Measurements from ENCODE around the gene COL4A5. TPM values are rescaled to one million over a fixed set of nuclear protein-coding genes. Genes with fewer than 3 reads are reported as not detected.

The COL4A5 gene
- polyA plus RNA-seq, 4 donors = 1.8 to 16.6 TPM; not detected in 2

- WGBS, 3 donors = 5 to 33% (median 18%) methylated on average over 11 to 16 of the region's 16 CpGs
- no peaks in the 10 kb centered on the region for H3K36me3 ChIP-seq (ENCODE audit: control insufficient read depth in 3 of 3, insufficient read depth in 2 of 3, low read depth in 1 of 3, low read length in 3 of 3)
- FAIRE-seq (no peak), DNase-seq (peak in 1 of 2 donors; percentile 11)
- H3K4me1 ChIP-seq (ENCODE audit: control insufficient read depth in 3 of 3, insufficient read depth in 2 of 3, low read depth in 1 of 3, low read length in 2 of 3) = no peaks in the 10 kb centered on the region
- H3K4me3 ChIP-seq (ENCODE audit: low read depth in 1 of 3, low read length in 3 of 3) = peak within 1 kb of the TSS in 1 of 3 donors; percentile 71
- no peak within 1 kb of the TSS for H3K27ac ChIP-seq (ENCODE audit: low read depth in 1 of 3, low read length in 2 of 3)
- H3K9me3 ChIP-seq (ENCODE audit: control insufficient read depth in 2 of 2, insufficient read depth in 1 of 2, low read depth in 1 of 2, low read length in 1 of 2) = no peaks in the 10 kb centered on the region
- peaks cover 0 to 12% (median 0%) of the 10 kb centered on the region in 3 donors for H3K27me3 ChIP-seq (ENCODE audit: control insufficient read depth in 3 of 3, insufficient read depth in 3 of 3, low read length in 3 of 3)
Observed at GRCh38 chrX:108438110-108438623, 1.5 kb upstream of the COL4A5 start, which contains the start of gene COL4A6. Gene COL4A6 (minus strand): TSS chrX:108438422. CDS start chrX:108438196, 226 bp downstream.

- peaks cover 0 to 12% (median 0%) of the 10 kb centered on the region in 3 donors for H3K27me3 ChIP-seq (ENCODE audit: control insufficient read depth in 3 of 3, insufficient read depth in 3 of 3, low read length in 3 of 3)
- peak overlapping the region in 1 of 3 donors; percentile 51 for H3K27ac ChIP-seq (ENCODE audit: low read depth in 1 of 3, low read length in 2 of 3)
- no peaks in the 10 kb centered on the region for H3K4me1 ChIP-seq (ENCODE audit: control insufficient read depth in 3 of 3, insufficient read depth in 2 of 3, low read depth in 1 of 3, low read length in 2 of 3)
- DNase-seq (peak in 1 of 2 donors; percentile 31), FAIRE-seq (no peak)
- H3K36me3 ChIP-seq (ENCODE audit: control insufficient read depth in 3 of 3, insufficient read depth in 2 of 3, low read depth in 1 of 3, low read length in 3 of 3) = no peaks in the 10 kb centered on the region
- H3K9me3 ChIP-seq (ENCODE audit: control insufficient read depth in 2 of 2, insufficient read depth in 1 of 2, low read depth in 1 of 2, low read length in 1 of 2) = no peaks in the 10 kb centered on the region
- H3K4me3 ChIP-seq (ENCODE audit: low read depth in 1 of 3, low read length in 3 of 3) = peak overlapping the region in 2 of 3 donors; percentile 27 to 71
- WGBS, 3 donors = 5 to 16% (median 11%) methylated on average over 25 of the region's 25 CpGs
Observed at GRCh38 chrX:108439961-108440696, 491 bp downstream of the COL4A5 start.

- H3K36me3 ChIP-seq (ENCODE audit: control insufficient read depth in 3 of 3, insufficient read depth in 2 of 3, low read depth in 1 of 3, low read length in 3 of 3) = no peaks in the 10 kb centered on the region
- H3K4me1 ChIP-seq (ENCODE audit: control insufficient read depth in 3 of 3, insufficient read depth in 2 of 3, low read depth in 1 of 3, low read length in 2 of 3) = no peaks in the 10 kb centered on the region
- peaks cover 0 to 5% (median 0%) of the 10 kb centered on the region in 3 donors for H3K27me3 ChIP-seq (ENCODE audit: control insufficient read depth in 3 of 3, insufficient read depth in 3 of 3, low read length in 3 of 3)
- no peak overlapping the region for H3K4me3 ChIP-seq (ENCODE audit: low read depth in 1 of 3, low read length in 3 of 3)
- DNase-seq (peak in 1 of 2 donors; percentile 3), FAIRE-seq (no peak)
- WGBS, 3 donors = 33 to 41% (median 35%) methylated on average over 2 of the region's 2 CpGs
- no peak overlapping the region for H3K27ac ChIP-seq (ENCODE audit: low read depth in 1 of 3, low read length in 2 of 3)
- no peaks in the 10 kb centered on the region for H3K9me3 ChIP-seq (ENCODE audit: control insufficient read depth in 2 of 2, insufficient read depth in 1 of 2, low read depth in 1 of 2, low read length in 1 of 2)
Observed at GRCh38 chrX:108442901-108443464, 3.3 kb downstream of the COL4A5 start.

GRCh38 chrX:108447303-108447702, 7.7 kb downstream of the COL4A5 start:
- no peaks in the 10 kb centered on the region for H3K36me3 ChIP-seq (ENCODE audit: control insufficient read depth in 3 of 3, insufficient read depth in 2 of 3, low read depth in 1 of 3, low read length in 3 of 3)
- WGBS, 3 donors = 47 to 65% (median 51%) methylated on average over 2 of the region's 2 CpGs
- DNase-seq (no peak), FAIRE-seq (no peak)
- no peak overlapping the region for H3K27ac ChIP-seq (ENCODE audit: low read depth in 1 of 3, low read length in 2 of 3)
- no peaks in the 10 kb centered on the region for H3K4me1 ChIP-seq (ENCODE audit: control insufficient read depth in 3 of 3, insufficient read depth in 2 of 3, low read depth in 1 of 3, low read length in 2 of 3)
- H3K4me3 ChIP-seq (ENCODE audit: low read depth in 1 of 3, low read length in 3 of 3) = no peak overlapping the region
- no peaks in the 10 kb centered on the region for H3K9me3 ChIP-seq (ENCODE audit: control insufficient read depth in 2 of 2, insufficient read depth in 1 of 2, low read depth in 1 of 2, low read length in 1 of 2)
- no peaks in the 10 kb centered on the region for H3K27me3 ChIP-seq (ENCODE audit: control insufficient read depth in 3 of 3, insufficient read depth in 3 of 3, low read length in 3 of 3)

GRCh38 chrX:108453841-108454240, 14.2 kb downstream of the COL4A5 start:
- WGBS, 3 donors = 57 to 87% (median 77%) methylated on average over 3 of the region's 3 CpGs
- no peaks in the 10 kb centered on the region for H3K27me3 ChIP-seq (ENCODE audit: control insufficient read depth in 3 of 3, insufficient read depth in 3 of 3, low read length in 3 of 3)
- no peak for DNase-seq
- no peak for FAIRE-seq
- H3K36me3 ChIP-seq (ENCODE audit: control insufficient read depth in 3 of 3, insufficient read depth in 2 of 3, low read depth in 1 of 3, low read length in 3 of 3) = no peaks in the 10 kb centered on the region
- no peak overlapping the region for H3K4me3 ChIP-seq (ENCODE audit: low read depth in 1 of 3, low read length in 3 of 3)
- no peaks in the 10 kb centered on the region for H3K4me1 ChIP-seq (ENCODE audit: control insufficient read depth in 3 of 3, insufficient read depth in 2 of 3, low read depth in 1 of 3, low read length in 2 of 3)
- no peak overlapping the region for H3K27ac ChIP-seq (ENCODE audit: low read depth in 1 of 3, low read length in 2 of 3)
- H3K9me3 ChIP-seq (ENCODE audit: control insufficient read depth in 2 of 2, insufficient read depth in 1 of 2, low read depth in 1 of 2, low read length in 1 of 2) = no peaks in the 10 kb centered on the region

- no peak for DNase-seq
Observed at GRCh38 chrX:108456971-108457477, 17.4 kb downstream of the COL4A5 start.

GRCh38 chrX:108464604-108465003, 25.0 kb downstream of the COL4A5 start:
- no peaks in the 10 kb centered on the region for H3K27me3 ChIP-seq (ENCODE audit: control insufficient read depth in 3 of 3, insufficient read depth in 3 of 3, low read length in 3 of 3)
- H3K4me1 ChIP-seq (ENCODE audit: control insufficient read depth in 3 of 3, insufficient read depth in 2 of 3, low read depth in 1 of 3, low read length in 2 of 3) = no peaks in the 10 kb centered on the region
- no peaks in the 10 kb centered on the region for H3K36me3 ChIP-seq (ENCODE audit: control insufficient read depth in 3 of 3, insufficient read depth in 2 of 3, low read depth in 1 of 3, low read length in 3 of 3)
- no peak overlapping the region for H3K27ac ChIP-seq (ENCODE audit: low read depth in 1 of 3, low read length in 2 of 3)
- FAIRE-seq = no peak
- 82 to 85% (median 85%) methylated on average over 3 of the region's 3 CpGs for WGBS, 3 donors
- no peak overlapping the region for H3K4me3 ChIP-seq (ENCODE audit: low read depth in 1 of 3, low read length in 3 of 3)
- DNase-seq = no peak
- H3K9me3 ChIP-seq (ENCODE audit: control insufficient read depth in 2 of 2, insufficient read depth in 1 of 2, low read depth in 1 of 2, low read length in 1 of 2) = no peaks in the 10 kb centered on the region

More at GRCh38 chrX:108456971-108457477, 17.4 kb downstream of the COL4A5 start:
- no peak for FAIRE-seq
- WGBS, 3 donors = 48 to 61% (median 59%) methylated on average over 4 of the region's 4 CpGs
- H3K27ac ChIP-seq (ENCODE audit: low read depth in 1 of 3, low read length in 2 of 3) = no peak overlapping the region
- no peak overlapping the region for H3K4me3 ChIP-seq (ENCODE audit: low read depth in 1 of 3, low read length in 3 of 3)
- no peaks in the 10 kb centered on the region for H3K36me3 ChIP-seq (ENCODE audit: control insufficient read depth in 3 of 3, insufficient read depth in 2 of 3, low read depth in 1 of 3, low read length in 3 of 3)
- H3K27me3 ChIP-seq (ENCODE audit: control insufficient read depth in 3 of 3, insufficient read depth in 3 of 3, low read length in 3 of 3) = no peaks in the 10 kb centered on the region
- no peaks in the 10 kb centered on the region for H3K4me1 ChIP-seq (ENCODE audit: control insufficient read depth in 3 of 3, insufficient read depth in 2 of 3, low read depth in 1 of 3, low read length in 2 of 3)
- no peaks in the 10 kb centered on the region for H3K9me3 ChIP-seq (ENCODE audit: control insufficient read depth in 2 of 2, insufficient read depth in 1 of 2, low read depth in 1 of 2, low read length in 1 of 2)

GRCh38 chrX:108468486-108468885, 28.8 kb downstream of the COL4A5 start:
- 74 to 86% (median 79%) methylated on average over 1 of the region's 1 CpG for WGBS, 3 donors
- Histone ChIP-seq H3K27ac (ENCODE audit: low read depth in 1 of 3, low read length in 2 of 3) (no peak overlapping the region), H3K36me3 (ENCODE audit: control insufficient read depth in 3 of 3, insufficient read depth in 2 of 3, low read depth in 1 of 3, low read length in 3 of 3) (no peaks in the 10 kb centered on the region), H3K27me3 (ENCODE audit: control insufficient read depth in 3 of 3, insufficient read depth in 3 of 3, low read length in 3 of 3) (no peaks in the 10 kb centered on the region), H3K4me3 (ENCODE audit: low read depth in 1 of 3, low read length in 3 of 3) (no peak overlapping the region), H3K9me3 (ENCODE audit: control insufficient read depth in 2 of 2, insufficient read depth in 1 of 2, low read depth in 1 of 2, low read length in 1 of 2) (no peaks in the 10 kb centered on the region), H3K4me1 (ENCODE audit: control insufficient read depth in 3 of 3, insufficient read depth in 2 of 3, low read depth in 1 of 3, low read length in 2 of 3) (no peaks in the 10 kb centered on the region)
- DNase-seq (no peak), FAIRE-seq (no peak)

Data from small intestine (tissue), 7 donors.